ENCODE data around the gene PTPRO.

GRCh38 chr12:15429262-15429661 is 107.0 kb downstream of the PTPRO start:
- TF ChIP-seq CTCF (IDR thresholded peaks at IDR 0.05; ENCODE audit: low read depth, low read length) (no peak), EZH2phosphoT487 (IDR thresholded peaks at IDR 0.05; ENCODE audit: low read depth) (no peak)
